HCT116 (cell line): ENCODE measurements around the gene SEC14L6. TPM values are rescaled to one million over a fixed set of nuclear protein-coding genes. Genes with fewer than 3 reads are reported as not detected.

Experiments used
- ATAC-seq: fragments of 200-7000 bp; cut with Tn5 transposase; 2 replicates; pipeline ENCODE4 v1.9.1; 2020; ENCODE audit warnings: mild to moderate bottlenecking, moderate library complexity
- BruUV-seq: library from RNA; stranded (reverse); fragments of 400-500 nt; replicated peaks from 2 replicates; lab custom pipeline; 2021; lab: Mats Ljungman, UMichigan
- CTCF ChIA-PET: fragments of 300-600 bp; sonication (Branson Sonifier 250); formaldehyde crosslinking; loops from one replicate; lab custom pipeline; 2021; ENCODE audit warnings: antibody characterized with exemption; lab: Charles Lee
- POLR2A ChIA-PET: fragments of 300-600, 350-600 bp; sonication (Branson Sonifier 250); formaldehyde crosslinking; loops from one replicate; lab custom pipeline; 2021; ENCODE audit warnings: antibody characterized with exemption; lab: Charles Lee
- RAD21 ChIA-PET, 2 experiments: fragments of 300-600 bp; sonication (Branson Sonifier 250); formaldehyde crosslinking; loops; one replicate each; lab custom pipeline; 2023; ENCODE audit warnings: low total read pairs in 2 of 2; ENCODE audit not compliant: uncharacterized antibody in 2 of 2, unreplicated experiment in 2 of 2, low non-redundant PET in 1 of 2; lab: Charles Lee
- DNase-seq: peaks from one replicate; pipeline ENCODE4 v3.0.0-alpha.2; 2010; ENCODE audit warnings: low read depth, low spot score
- H2AFZ ChIP-seq: fragments of 200-600 bp; shearing (Covaris generic), sonication (generic); 2 replicates; pipeline ENCODE4 v1.6.1; 2017; ENCODE audit warnings: low read depth, mixed run types, mixed read lengths, antibody characterized with exemption, low read length; ENCODE audit not compliant: poor library complexity, severe bottlenecking
- H3K27ac ChIP-seq: 2 replicates; pipeline ENCODE4 v1.5.1; 2012; ENCODE audit warnings: low read depth, low read length
- H3K27me3 ChIP-seq: fragments of 200-600 bp; sonication (generic); 2 replicates; pipeline ENCODE4 v1.6.1; 2016; ENCODE audit warnings: mixed run types, low read length, mixed read lengths; ENCODE audit not compliant: insufficient read depth
- H3K36me3 ChIP-seq, 2 experiments: fragments of 200-500 bp in 1 of 2; fragments of 200-600 bp in 1 of 2; sonication (Bioruptor generic) in 1 of 2; sonication (generic) in 1 of 2; 2 replicates each; pipeline versions ENCODE4 v1.5.1 to v1.6.1; 2014 to 2016; ENCODE audit warnings: low read length in 2 of 2, inconsistent platforms in 1 of 2, mixed read lengths in 1 of 2, mixed run types in 1 of 2; ENCODE audit not compliant: insufficient read depth in 2 of 2, control insufficient read depth in 1 of 2
- H3K4me1 ChIP-seq, 2 experiments: fragments of 200-600 bp in 1 of 2; sonication (generic) in 1 of 2; 2 replicates each; pipeline versions ENCODE4 v1.5.1 to v1.6.1; 2012 to 2017; ENCODE audit warnings: low read length in 2 of 2, inconsistent platforms in 1 of 2, mild to moderate bottlenecking in 1 of 2, mixed read lengths in 1 of 2, mixed run types in 1 of 2, moderate library complexity in 1 of 2; ENCODE audit not compliant: insufficient read depth in 2 of 2, control insufficient read depth in 1 of 2
- H3K4me2 ChIP-seq: fragments of 200-600 bp; sonication (generic); 2 replicates; pipeline ENCODE4 v1.6.1; 2017; ENCODE audit warnings: mixed run types, low read length, mixed read lengths
- H3K4me3 ChIP-seq, 2 experiments: fragments of 200-600 bp in 1 of 2; sonication (generic) in 1 of 2; replicated peaks in 1 of 2; 2 replicates each; pipeline ENCODE4 v1.5.1; 2011 to 2016; ENCODE audit warnings: low read length in 2 of 2, control low read depth in 1 of 2, low read depth in 1 of 2, mild to moderate bottlenecking in 1 of 2, mixed read lengths in 1 of 2, mixed run types in 1 of 2
- H3K79me2 ChIP-seq: fragments of 200-600 bp; sonication (generic); 2 replicates; pipeline ENCODE4 v1.6.1; 2017; ENCODE audit warnings: mild to moderate bottlenecking, mixed run types, low read length, moderate library complexity, mixed read lengths; ENCODE audit not compliant: insufficient read depth
- H3K9ac ChIP-seq: fragments of 200-600 bp; sonication (generic); 2 replicates; pipeline ENCODE4 v1.6.1; 2016; ENCODE audit warnings: low read length, mixed read lengths
- H3K9me2 ChIP-seq: fragments of 200-600 bp; sonication (generic), shearing (Covaris generic); 2 replicates; pipeline ENCODE4 v1.6.1; 2017; ENCODE audit warnings: mixed run types, mild to moderate bottlenecking, moderate library complexity; ENCODE audit not compliant: insufficient read depth
- H3K9me3 ChIP-seq, 2 experiments: fragments of 200-500 bp in 1 of 2; fragments of 200-600 bp in 1 of 2; sonication (Bioruptor generic) in 1 of 2; sonication (generic) in 1 of 2; 2 replicates each; pipeline ENCODE4 v1.6.1; 2014 to 2017; ENCODE audit warnings: low read length in 2 of 2, mixed read lengths in 2 of 2, inconsistent platforms in 1 of 2, low read depth in 1 of 2, mild to moderate bottlenecking in 1 of 2, mixed run types in 1 of 2, moderate library complexity in 1 of 2; ENCODE audit not compliant: control insufficient read depth in 1 of 2, insufficient read depth in 1 of 2
- H4K20me1 ChIP-seq: fragments of 200-600 bp; sonication (generic), shearing (Covaris generic); 2 replicates; pipeline ENCODE4 v1.6.1; 2017; ENCODE audit warnings: mixed run types, mild to moderate bottlenecking, moderate library complexity; ENCODE audit not compliant: insufficient read depth
- ATF3 ChIP-seq: IDR thresholded peaks from 2 replicates; pipeline ENCODE4 v1.6.1; 2012
- CBX3 ChIP-seq: IDR thresholded peaks from 2 replicates; pipeline ENCODE4 v1.6.1; 2012; ENCODE audit warnings: low read depth
- EZH2phosphoT487 ChIP-seq: fragments of 200-600 bp; IDR thresholded peaks from 2 replicates; pipeline ENCODE4 v1.6.1; 2018; ENCODE audit warnings: antibody characterized with exemption, borderline replicate concordance
- JUND ChIP-seq: IDR thresholded peaks from 2 replicates; pipeline ENCODE4 v1.6.1; 2012
- MAX ChIP-seq: IDR thresholded peaks from 2 replicates; pipeline ENCODE4 v1.6.1; 2012
- SP1 ChIP-seq: IDR thresholded peaks from 2 replicates; pipeline ENCODE4 v1.6.1; 2012; ENCODE audit warnings: low read depth
- YY1 ChIP-seq: IDR thresholded peaks from 2 replicates; pipeline ENCODE4 v1.6.1; 2011; ENCODE audit warnings: low read length, low read depth, moderate library complexity, mild to moderate bottlenecking; ENCODE audit not compliant: insufficient replicate concordance; ENCODE audit errors: extremely low read depth
- ZFX ChIP-seq: fragments of 450-650 bp; IDR thresholded peaks from 2 replicates; pipeline ENCODE4 v1.6.1; 2017
- intact Hi-C: fragments of 100-400 bp; cut with micrococcal nuclease; formaldehyde crosslinking; loops from 2 replicates; pipeline ENCODE4 v1.10.0; 2022
- total RNA-seq: library from RNA; stranded (reverse); gene quantifications from one replicate; pipeline ENCODE4 v1.2.1, GENCODE V29; 2021; ENCODE audit not compliant: unreplicated experiment
- TF ChIP-seq, protein P1 (sequence below), 3 experiments: fragments of 200-600 bp in 1 of 3; sonication (generic) in 1 of 3; IDR thresholded peaks in 2 of 3; conservative IDR thresholded peaks in 1 of 3; 2 replicates each; pipeline ENCODE4 v1.5.1; 2012 to 2017; ENCODE audit warnings: low read depth in 2 of 3, low read length in 2 of 3, antibody characterized with exemption in 1 of 3, borderline replicate concordance in 1 of 3, control low read depth in 1 of 3, mild to moderate bottlenecking in 1 of 3, mixed read lengths in 1 of 3, mixed run types in 1 of 3, moderate library complexity in 1 of 3; ENCODE audit not compliant: insufficient read depth in 1 of 3
- TF ChIP-seq, protein P2 (sequence below): IDR thresholded peaks from 2 replicates; pipeline ENCODE4 v1.6.1; 2012; ENCODE audit warnings: low read depth

SEC14L6 gene
- total RNA-seq, 1 experiment from 2014 or later: not detected

DNA sequence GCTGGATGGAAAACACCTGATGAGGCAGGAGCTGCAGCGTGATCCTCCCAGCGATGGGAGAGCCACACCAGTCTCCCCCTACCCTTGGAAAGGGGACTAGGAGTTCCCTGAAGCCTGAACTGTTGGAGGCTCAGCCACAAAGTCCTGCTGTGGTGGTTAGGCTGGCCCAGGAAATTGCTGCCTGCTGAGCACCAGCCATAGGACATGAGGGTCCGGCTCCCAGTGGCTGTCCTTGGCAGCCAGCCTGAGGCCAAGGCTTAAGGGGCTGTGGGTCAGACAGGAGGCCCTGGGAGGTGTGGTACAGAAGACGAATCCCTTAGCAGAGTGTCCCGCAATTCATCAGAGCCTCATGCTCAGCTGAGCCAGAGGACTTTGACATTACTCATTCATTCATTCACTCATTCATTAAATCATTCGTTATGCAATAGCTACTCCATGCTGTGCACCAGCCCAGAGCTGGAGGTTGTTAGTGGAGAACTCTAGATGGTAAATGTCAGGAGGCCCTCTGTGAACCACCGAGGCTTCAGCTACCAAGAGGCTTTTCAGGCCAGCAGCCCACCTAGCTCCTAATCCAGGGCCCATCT is 26.6 kb downstream of the SEC14L6 start:
- Histone ChIP-seq H4K20me1 (no peaks in the 10 kb centered on the region), H3K4me1 (no peaks in the 10 kb centered on the region), H3K79me2 (no peaks in the 10 kb centered on the region), H3K9ac (no peak overlapping the region), H3K27ac (no peak overlapping the region), H2AFZ (no peak overlapping the region), H3K9me2 (no peaks in the 10 kb centered on the region), H3K4me2 (no peak overlapping the region), H3K27me3 (no peaks in the 10 kb centered on the region), H3K4me3 (no peak overlapping the region), H3K36me3 (no peaks in the 10 kb centered on the region), H3K9me3 (no peaks in the 10 kb centered on the region)
- DNase-seq: no peak
- BruUV-seq: no TSS peak
- ChIA-PET RAD21 (interaction anchor here in 1 of 2 experiments (0.7 kb wide), 1 partner anchor 106 kb away, joined by 3 read pairs; no protein-coding TSS in a partner anchor), CTCF (no interaction called here), POLR2A (no interaction called here)
- intact Hi-C loops: no loop called here
- TF ChIP-seq, protein P1, sequence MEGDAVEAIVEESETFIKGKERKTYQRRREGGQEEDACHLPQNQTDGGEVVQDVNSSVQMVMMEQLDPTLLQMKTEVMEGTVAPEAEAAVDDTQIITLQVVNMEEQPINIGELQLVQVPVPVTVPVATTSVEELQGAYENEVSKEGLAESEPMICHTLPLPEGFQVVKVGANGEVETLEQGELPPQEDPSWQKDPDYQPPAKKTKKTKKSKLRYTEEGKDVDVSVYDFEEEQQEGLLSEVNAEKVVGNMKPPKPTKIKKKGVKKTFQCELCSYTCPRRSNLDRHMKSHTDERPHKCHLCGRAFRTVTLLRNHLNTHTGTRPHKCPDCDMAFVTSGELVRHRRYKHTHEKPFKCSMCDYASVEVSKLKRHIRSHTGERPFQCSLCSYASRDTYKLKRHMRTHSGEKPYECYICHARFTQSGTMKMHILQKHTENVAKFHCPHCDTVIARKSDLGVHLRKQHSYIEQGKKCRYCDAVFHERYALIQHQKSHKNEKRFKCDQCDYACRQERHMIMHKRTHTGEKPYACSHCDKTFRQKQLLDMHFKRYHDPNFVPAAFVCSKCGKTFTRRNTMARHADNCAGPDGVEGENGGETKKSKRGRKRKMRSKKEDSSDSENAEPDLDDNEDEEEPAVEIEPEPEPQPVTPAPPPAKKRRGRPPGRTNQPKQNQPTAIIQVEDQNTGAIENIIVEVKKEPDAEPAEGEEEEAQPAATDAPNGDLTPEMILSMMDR (IDR thresholded peaks at IDR 0.05 in 2 of 3, conservative IDR thresholded peaks at IDR 0.05 in 1 of 3; ENCODE audit: borderline replicate concordance in 1 of 3, insufficient read depth in 1 of 3, low read depth in 2 of 3, low read length in 2 of 3): no peak
- TF ChIP-seq ZFX (no peak), YY1 (no peak), MAX (no peak), EZH2phosphoT487 (no peak), ATF3 (no peak), CBX3 (no peak), SP1 (no peak), JUND (no peak)
- TF ChIP-seq, protein P2, sequence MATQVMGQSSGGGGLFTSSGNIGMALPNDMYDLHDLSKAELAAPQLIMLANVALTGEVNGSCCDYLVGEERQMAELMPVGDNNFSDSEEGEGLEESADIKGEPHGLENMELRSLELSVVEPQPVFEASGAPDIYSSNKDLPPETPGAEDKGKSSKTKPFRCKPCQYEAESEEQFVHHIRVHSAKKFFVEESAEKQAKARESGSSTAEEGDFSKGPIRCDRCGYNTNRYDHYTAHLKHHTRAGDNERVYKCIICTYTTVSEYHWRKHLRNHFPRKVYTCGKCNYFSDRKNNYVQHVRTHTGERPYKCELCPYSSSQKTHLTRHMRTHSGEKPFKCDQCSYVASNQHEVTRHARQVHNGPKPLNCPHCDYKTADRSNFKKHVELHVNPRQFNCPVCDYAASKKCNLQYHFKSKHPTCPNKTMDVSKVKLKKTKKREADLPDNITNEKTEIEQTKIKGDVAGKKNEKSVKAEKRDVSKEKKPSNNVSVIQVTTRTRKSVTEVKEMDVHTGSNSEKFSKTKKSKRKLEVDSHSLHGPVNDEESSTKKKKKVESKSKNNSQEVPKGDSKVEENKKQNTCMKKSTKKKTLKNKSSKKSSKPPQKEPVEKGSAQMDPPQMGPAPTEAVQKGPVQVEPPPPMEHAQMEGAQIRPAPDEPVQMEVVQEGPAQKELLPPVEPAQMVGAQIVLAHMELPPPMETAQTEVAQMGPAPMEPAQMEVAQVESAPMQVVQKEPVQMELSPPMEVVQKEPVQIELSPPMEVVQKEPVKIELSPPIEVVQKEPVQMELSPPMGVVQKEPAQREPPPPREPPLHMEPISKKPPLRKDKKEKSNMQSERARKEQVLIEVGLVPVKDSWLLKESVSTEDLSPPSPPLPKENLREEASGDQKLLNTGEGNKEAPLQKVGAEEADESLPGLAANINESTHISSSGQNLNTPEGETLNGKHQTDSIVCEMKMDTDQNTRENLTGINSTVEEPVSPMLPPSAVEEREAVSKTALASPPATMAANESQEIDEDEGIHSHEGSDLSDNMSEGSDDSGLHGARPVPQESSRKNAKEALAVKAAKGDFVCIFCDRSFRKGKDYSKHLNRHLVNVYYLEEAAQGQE: no peak
- no peak for ATAC-seq
